HepG2 (cell line): ENCODE measurements around the gene TRPT1. TPM values are rescaled to one million over a fixed set of nuclear protein-coding genes. Genes with fewer than 3 reads are reported as not detected.

Experiments
- ATAC-seq: fragments of 200-7000 bp; cut with Tn5 transposase; 3 replicates; pipeline ENCODE4 v1.9.1; 2020; ENCODE audit warnings: mild to moderate bottlenecking, moderate library complexity
- BruUV-seq: library from RNA; stranded (reverse); fragments of 400-500 nt; replicated peaks from 2 replicates; lab custom pipeline; 2021; lab: Mats Ljungman, UMichigan
- CTCF ChIA-PET: fragments of 300-600 bp; formaldehyde crosslinking; extraction: SDS; loops from one replicate; lab custom pipeline; 2021; ENCODE audit warnings: low total read pairs, inconsistent platforms, low intra/inter-chr PET ratio; lab: Yijun Ruan, JAX
- POLR2A ChIA-PET: fragments of 350-600 bp; sonication (Branson Sonifier 250); formaldehyde crosslinking; loops from one replicate; lab custom pipeline; 2020; ENCODE audit warnings: antibody characterized with exemption, inconsistent platforms; lab: Yijun Ruan, JAX
- DNase-seq: peaks from one replicate; pipeline ENCODE4 v3.0.0-alpha.2; 2015; ENCODE audit warnings: low spot score
- FAIRE-seq: peaks from 3 replicates; lab custom pipeline; 2011; peaks lifted over from hg19 to GRCh38; lab: Jason Lieb, UNC
- H2AFZ ChIP-seq: one replicate; pipeline ENCODE4 v1.6.1; 2011; ENCODE audit warnings: low read length, inconsistent platforms
- H3K27ac ChIP-seq: fragments of 300-600 bp; 3 replicates; pipeline ENCODE4 v1.8.0; 2011; ENCODE audit warnings: mixed run types, mild to moderate bottlenecking, mixed read lengths, low read length, inconsistent platforms; ENCODE audit not compliant: insufficient read depth; ENCODE audit errors: extremely low read length
- H3K27me3 ChIP-seq, 2 experiments: fragments of 200-600 bp in 1 of 2; 2 replicates in 1 of 2; 3 replicates in 1 of 2; pipeline versions ENCODE4 v1.6.0 to v1.8.0; 2011; ENCODE audit warnings: low read length in 2 of 2, mild to moderate bottlenecking in 2 of 2, moderate library complexity in 2 of 2, inconsistent platforms in 1 of 2; ENCODE audit not compliant: insufficient read depth in 2 of 2, control insufficient read depth in 1 of 2
- H3K36me3 ChIP-seq, 2 experiments: fragments of 200-600 bp in 1 of 2; replicated peaks in 1 of 2; 2 replicates in 1 of 2; 3 replicates in 1 of 2; pipeline versions ENCODE4 v1.5.1 to v1.8.0; 2011; ENCODE audit warnings: low read length in 2 of 2, inconsistent platforms in 1 of 2; ENCODE audit not compliant: insufficient read depth in 2 of 2, control insufficient read depth in 1 of 2
- H3K4me1 ChIP-seq: 2 replicates; pipeline ENCODE4 v1.5.1; 2012; ENCODE audit warnings: low read length, inconsistent platforms; ENCODE audit not compliant: insufficient read depth
- H3K4me2 ChIP-seq: 2 replicates; pipeline ENCODE4 v1.6.0; 2011; ENCODE audit warnings: low read depth, low read length, inconsistent platforms
- H3K4me3 ChIP-seq, 3 experiments: fragments of 200-600 bp in 1 of 3; sonication (generic), shearing (Covaris generic) in 1 of 3; replicated peaks in 1 of 3; 2 replicates each; pipeline ENCODE4 v1.5.1; 2011 to 2016; ENCODE audit warnings: low read length in 3 of 3, inconsistent platforms in 2 of 3, low read depth in 2 of 3, mild to moderate bottlenecking in 2 of 3, control low read depth in 1 of 3, mixed read lengths in 1 of 3; ENCODE audit not compliant: insufficient read depth in 1 of 3
- H3K79me2 ChIP-seq: one replicate; pipeline ENCODE4 v1.6.1; 2011; ENCODE audit warnings: low read length, inconsistent platforms; ENCODE audit not compliant: insufficient read depth
- H3K9ac ChIP-seq: 2 replicates; pipeline ENCODE4 v1.6.0; 2011; ENCODE audit warnings: mild to moderate bottlenecking, low read depth, low read length, inconsistent platforms; ENCODE audit not compliant: insufficient read depth
- H3K9me3 ChIP-seq: 2 replicates; pipeline ENCODE4 v1.5.1; 2012; ENCODE audit warnings: mild to moderate bottlenecking, low read length
- H4K20me1 ChIP-seq: 2 replicates; pipeline ENCODE4 v1.6.0; 2011; ENCODE audit warnings: inconsistent platforms, mild to moderate bottlenecking, low read length, moderate library complexity; ENCODE audit not compliant: insufficient read depth
- FOXK1 ChIP-seq: sonication (generic); formaldehyde crosslinking; IDR thresholded peaks from 2 replicates; pipeline ENCODE4 v1.4.0; 2020; ENCODE audit warnings: low read depth, missing genetic modification reagents, borderline replicate concordance
- GFI1 ChIP-seq: sonication (generic); formaldehyde crosslinking; IDR thresholded peaks from 2 replicates; pipeline ENCODE4 v1.5.0; 2020; ENCODE audit warnings: missing genetic modification reagents, mild to moderate bottlenecking, borderline replicate concordance
- HDAC6 ChIP-seq: fragments of 200-600 bp; sonication (generic); IDR thresholded peaks from 2 replicates; pipeline ENCODE4 v1.7.0; 2017; ENCODE audit warnings: mild to moderate bottlenecking, antibody characterized with exemption, low read length, low read depth
- KLF13 ChIP-seq: sonication (generic); formaldehyde crosslinking; IDR thresholded peaks from 2 replicates; pipeline ENCODE4 v1.4.0; 2020; ENCODE audit warnings: mild to moderate bottlenecking, missing genetic modification reagents
- KMT2A ChIP-seq: sonication (generic); formaldehyde crosslinking; IDR thresholded peaks from 2 replicates; pipeline ENCODE4 v1.4.0; 2020; ENCODE audit warnings: missing genetic modification reagents
- RFXANK ChIP-seq: IDR thresholded peaks from 2 replicates; pipeline ENCODE4 v1.6.1; 2016
- TAF15 ChIP-seq: fragments of 200-400 bp; formaldehyde crosslinking; IDR thresholded peaks from one replicate; pipeline ENCODE4 v1.6.1; 2018; ENCODE audit warnings: mild to moderate bottlenecking, low read depth, low read length; ENCODE audit not compliant: poor library complexity, severe bottlenecking
- TP53 ChIP-seq: sonication (generic); formaldehyde crosslinking; conservative IDR thresholded peaks from 2 replicates; pipeline ENCODE4 v1.4.0; 2020; ENCODE audit warnings: missing genetic modification reagents
- U2AF1 ChIP-seq: fragments of 200-400 bp; formaldehyde crosslinking; optimal IDR thresholded peaks from 2 replicates; pipeline ENCODE3; 2017; ENCODE audit warnings: mild to moderate bottlenecking, low read depth, low read length
- ZEB1 ChIP-seq: IDR thresholded peaks from 2 replicates; pipeline ENCODE4 v1.6.1; 2012; ENCODE audit warnings: mild to moderate bottlenecking, low read depth, inconsistent platforms; ENCODE audit not compliant: insufficient replicate concordance
- ZKSCAN8 ChIP-seq: IDR thresholded peaks from 2 replicates; pipeline ENCODE4 v1.6.1; 2016; ENCODE audit warnings: borderline replicate concordance, missing genetic modification reagents, missing compliant biosample characterization
- ZNF101 ChIP-seq: sonication (generic); formaldehyde crosslinking; IDR thresholded peaks from 2 replicates; pipeline ENCODE4 v1.4.0; 2020; ENCODE audit warnings: mild to moderate bottlenecking, low read depth, missing genetic modification reagents, borderline replicate concordance
- ZNF326 ChIP-seq: sonication (generic); formaldehyde crosslinking; IDR thresholded peaks from 2 replicates; pipeline ENCODE4 v1.4.0; 2020; ENCODE audit warnings: missing genetic modification reagents, borderline replicate concordance
- ZNF567 ChIP-seq: sonication (generic); formaldehyde crosslinking; IDR thresholded peaks from 2 replicates; pipeline ENCODE4 v1.8.1; 2023; ENCODE audit warnings: mild to moderate bottlenecking, missing genetic modification reagents, borderline replicate concordance
- ZNF570 ChIP-seq: sonication (generic); formaldehyde crosslinking; IDR thresholded peaks from 2 replicates; pipeline ENCODE4 v1.4.0; 2020; ENCODE audit warnings: mild to moderate bottlenecking, missing genetic modification reagents, borderline replicate concordance
- ZNF607 ChIP-seq: sonication (generic); formaldehyde crosslinking; IDR thresholded peaks from 2 replicates; pipeline ENCODE4 v1.5.1; 2020; ENCODE audit warnings: missing genetic modification reagents, mild to moderate bottlenecking, borderline replicate concordance
- WGBS: methylation state at CpG from one replicate; pipeline ENCODE4 v1.1.6; 2017; ENCODE audit warnings: low lambda C conversion rate; 5-methylcytosine and 5-hydroxymethylcytosine counted together
- in situ Hi-C: cut with HindIII; loops from 2 replicates; pipeline ENCODE4 v1.10.0; 2017; ENCODE audit warnings: low pct_unique_long_range_greater_than_20kb; ENCODE audit not compliant: extremely low pct_ligation_motif_present
- intact Hi-C: fragments of 100-400 bp; cut with micrococcal nuclease; formaldehyde crosslinking; loops from one replicate; pipeline ENCODE4 v1.10.0; 2022; ENCODE audit not compliant: unreplicated experiment
- polyA plus RNA-seq, 8 experiments: library from polyadenylated mRNA; depleted of rRNA in 3 of 8; stranded (reverse) in 7 of 8; unstranded in 1 of 8; fragments of >200 nt; fragmentation: Illumina TruSeq in 4 of 8; extraction: Trizol in 4 of 8; gene quantifications; 2 replicates each; pipeline versions ENCODE4 v1.2.1 to v1.2.3, GENCODE V29; 2011 to 2016; ENCODE audit warnings: low read depth in 4 of 8, missing spikeins in 1 of 8, mixed read lengths in 1 of 8; ENCODE audit not compliant: insufficient read depth in 1 of 8
- total RNA-seq, 5 experiments: library from RNA; depleted of rRNA; stranded (reverse); fragments of >200 nt; fragmentation: Illumina TruSeq; extraction: Trizol; gene quantifications; 2 replicates each; pipeline ENCODE4 v1.2.3, GENCODE V29; 2016; ENCODE audit warnings: low read depth in 1 of 5
- TF ChIP-seq, protein P1 (sequence below): sonication (generic); formaldehyde crosslinking; IDR thresholded peaks from 2 replicates; pipeline ENCODE4 v1.8.0; 2022; ENCODE audit warnings: mild to moderate bottlenecking, missing genetic modification reagents
- TF ChIP-seq, protein P2 (sequence below): IDR thresholded peaks from 2 replicates; pipeline ENCODE4 v1.6.1; 2012; ENCODE audit warnings: low read length, improper control_type of control experiment

TRPT1 gene
- total and polyA plus RNA-seq, 2 of the 13 experiments (the other 11 are each of a cell fraction or from before 2014, with no cell fraction given) = 24.8 to 40.7 TPM

DNA sequence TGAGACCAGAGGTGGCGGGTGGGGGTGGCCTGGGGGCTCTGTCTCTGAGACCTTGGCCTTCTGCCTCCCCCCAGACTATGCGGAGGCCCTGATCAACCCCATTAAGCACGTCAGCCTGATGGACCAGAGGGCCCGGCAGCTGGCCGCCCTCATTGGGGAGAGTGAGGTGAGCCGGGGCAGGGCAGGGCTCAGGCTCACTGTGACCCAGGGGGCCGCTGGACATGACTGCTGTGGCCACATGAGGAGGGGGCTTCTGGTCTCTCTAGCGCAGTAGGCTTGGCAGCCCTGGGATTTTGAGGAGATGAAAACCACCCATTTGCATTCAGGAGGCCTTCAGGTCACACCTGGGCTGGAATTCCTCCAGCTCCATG is 37.9 kb upstream of the TRPT1 start:
- POLR2A ChIA-PET = interaction anchor here (1.4 kb wide), 1 partner anchor 12 kb away, joined by 7 read pairs; no protein-coding TSS in a partner anchor
- TF ChIP-seq, protein P1, sequence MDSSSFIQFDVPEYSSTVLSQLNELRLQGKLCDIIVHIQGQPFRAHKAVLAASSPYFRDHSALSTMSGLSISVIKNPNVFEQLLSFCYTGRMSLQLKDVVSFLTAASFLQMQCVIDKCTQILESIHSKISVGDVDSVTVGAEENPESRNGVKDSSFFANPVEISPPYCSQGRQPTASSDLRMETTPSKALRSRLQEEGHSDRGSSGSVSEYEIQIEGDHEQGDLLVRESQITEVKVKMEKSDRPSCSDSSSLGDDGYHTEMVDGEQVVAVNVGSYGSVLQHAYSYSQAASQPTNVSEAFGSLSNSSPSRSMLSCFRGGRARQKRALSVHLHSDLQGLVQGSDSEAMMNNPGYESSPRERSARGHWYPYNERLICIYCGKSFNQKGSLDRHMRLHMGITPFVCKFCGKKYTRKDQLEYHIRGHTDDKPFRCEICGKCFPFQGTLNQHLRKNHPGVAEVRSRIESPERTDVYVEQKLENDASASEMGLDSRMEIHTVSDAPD = no peak
- TF ChIP-seq ZNF567 (CRISPR knock-in tag) (no peak), ZNF326 (CRISPR knock-in tag) (no peak), TAF15 (no peak), ZNF607 (CRISPR knock-in tag) (no peak), FOXK1 (CRISPR knock-in tag) (no peak), ZEB1 (no peak), TP53 (CRISPR knock-in tag) (no peak), HDAC6 (no peak), GFI1 (CRISPR knock-in tag) (no peak), U2AF1 (no peak), RFXANK (CRISPR knock-in tag) (no peak), KLF13 (CRISPR knock-in tag) (no peak), KMT2A (CRISPR knock-in tag) (no peak), ZNF570 (no peak), ZKSCAN8 (CRISPR knock-in tag) (no peak), ZNF101 (CRISPR knock-in tag) (no peak)
- TF ChIP-seq, protein P2, sequence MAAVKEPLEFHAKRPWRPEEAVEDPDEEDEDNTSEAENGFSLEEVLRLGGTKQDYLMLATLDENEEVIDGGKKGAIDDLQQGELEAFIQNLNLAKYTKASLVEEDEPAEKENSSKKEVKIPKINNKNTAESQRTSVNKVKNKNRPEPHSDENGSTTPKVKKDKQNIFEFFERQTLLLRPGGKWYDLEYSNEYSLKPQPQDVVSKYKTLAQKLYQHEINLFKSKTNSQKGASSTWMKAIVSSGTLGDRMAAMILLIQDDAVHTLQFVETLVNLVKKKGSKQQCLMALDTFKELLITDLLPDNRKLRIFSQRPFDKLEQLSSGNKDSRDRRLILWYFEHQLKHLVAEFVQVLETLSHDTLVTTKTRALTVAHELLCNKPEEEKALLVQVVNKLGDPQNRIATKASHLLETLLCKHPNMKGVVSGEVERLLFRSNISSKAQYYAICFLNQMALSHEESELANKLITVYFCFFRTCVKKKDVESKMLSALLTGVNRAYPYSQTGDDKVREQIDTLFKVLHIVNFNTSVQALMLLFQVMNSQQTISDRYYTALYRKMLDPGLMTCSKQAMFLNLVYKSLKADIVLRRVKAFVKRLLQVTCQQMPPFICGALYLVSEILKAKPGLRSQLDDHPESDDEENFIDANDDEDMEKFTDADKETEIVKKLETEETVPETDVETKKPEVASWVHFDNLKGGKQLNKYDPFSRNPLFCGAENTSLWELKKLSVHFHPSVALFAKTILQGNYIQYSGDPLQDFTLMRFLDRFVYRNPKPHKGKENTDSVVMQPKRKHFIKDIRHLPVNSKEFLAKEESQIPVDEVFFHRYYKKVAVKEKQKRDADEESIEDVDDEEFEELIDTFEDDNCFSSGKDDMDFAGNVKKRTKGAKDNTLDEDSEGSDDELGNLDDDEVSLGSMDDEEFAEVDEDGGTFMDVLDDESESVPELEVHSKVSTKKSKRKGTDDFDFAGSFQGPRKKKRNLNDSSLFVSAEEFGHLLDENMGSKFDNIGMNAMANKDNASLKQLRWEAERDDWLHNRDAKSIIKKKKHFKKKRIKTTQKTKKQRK = no peak

More for the DNA sequence above, 37.9 kb upstream of the TRPT1 start:
- H3K36me3 ChIP-seq = peaks cover 6 to 30% of the 10 kb centered on the region in 2 experiments; a peak in 4 of 5 replicates
- no peaks in the 10 kb centered on the region for H3K9me3 ChIP-seq
- FAIRE-seq (no peak), ATAC-seq (no peak), DNase-seq (no peak)
- intact Hi-C loops = no loop called here
- no TSS peak for BruUV-seq
- in situ Hi-C loops = no loop called here
- no peaks in the 10 kb centered on the region for H3K27me3 ChIP-seq
- no peak overlapping the region for H3K27ac ChIP-seq
- CTCF ChIA-PET = no interaction called here
- no peak overlapping the region for H3K4me2 ChIP-seq
- no peak overlapping the region for H3K9ac ChIP-seq
- peaks cover 14% of the 10 kb centered on the region for H3K4me1 ChIP-seq
- H3K4me3 ChIP-seq = no peak overlapping the region
- H3K79me2 ChIP-seq = peaks cover 4% of the 10 kb centered on the region
- no peaks in the 10 kb centered on the region for H4K20me1 ChIP-seq
- WGBS = 100% methylated on average over 3 of the region's 8 CpGs
- no peak overlapping the region for H2AFZ ChIP-seq
